GM12878 (cell line): ENCODE measurements around the gene CACNG4. TPM values are rescaled to one million over a fixed set of nuclear protein-coding genes. Genes with fewer than 3 reads are reported as not detected.

Experiments used
- ATAC-seq: fragments of 200-7000 bp; cut with Tn5 transposase; 3 replicates; pipeline ENCODE4 v1.9.1; 2020; ENCODE audit warnings: mild to moderate bottlenecking, moderate library complexity
- BruUV-seq: library from RNA; stranded (reverse); fragments of 400-500 nt; replicated peaks from 2 replicates; lab custom pipeline; 2021; lab: Mats Ljungman, UMichigan
- CTCF ChIA-PET: fragments of 300-600 bp; sonication (Branson Sonifier 250); formaldehyde crosslinking; extraction: SDS; loops from one replicate; lab custom pipeline; 2021; ENCODE audit warnings: inconsistent platforms; lab: Yijun Ruan, JAX
- POLR2A ChIA-PET: fragments of 350-600 bp; formaldehyde crosslinking; extraction: SDS; loops from one replicate; lab custom pipeline; 2021; ENCODE audit warnings: inconsistent platforms; lab: Charles Lee
- RAD21 ChIA-PET: fragments of 300-600 bp; sonication (Branson Sonifier 250); formaldehyde crosslinking; loops from one replicate; lab custom pipeline; 2023; ENCODE audit warnings: antibody characterized with exemption; ENCODE audit not compliant: unreplicated experiment; lab: Charles Lee
- SMC1A ChIA-PET: fragments of 300-600 bp; sonication (Branson Sonifier 250); formaldehyde crosslinking; loops from one replicate; lab custom pipeline; 2023; ENCODE audit not compliant: unreplicated experiment, uncharacterized antibody; lab: Charles Lee
- DNase-seq: peaks from one replicate; pipeline ENCODE4 v3.0.0-alpha.2; 2011; ENCODE audit warnings: low read depth, low spot score
- FAIRE-seq: peaks from 3 replicates; lab custom pipeline; 2011; peaks lifted over from hg19 to GRCh38; lab: Jason Lieb, UNC
- H2AFZ ChIP-seq: 2 replicates; pipeline ENCODE4 v1.6.0; 2011; ENCODE audit warnings: low read depth, low read length, control low read depth; ENCODE audit not compliant: control insufficient read depth
- H3K27ac ChIP-seq: 2 replicates; pipeline ENCODE4 v1.5.1; 2011; ENCODE audit warnings: control low read depth; ENCODE audit not compliant: control insufficient read depth, insufficient read depth
- H3K27me3 ChIP-seq, 2 experiments: replicated peaks in 1 of 2; 2 replicates each; pipeline versions ENCODE4 v1.6.0 to v1.6.1; 2011; ENCODE audit warnings: low read length in 1 of 2; ENCODE audit not compliant: control insufficient read depth in 2 of 2, insufficient read depth in 2 of 2
- H3K36me3 ChIP-seq, 2 experiments: 2 replicates each; pipeline ENCODE4 v1.5.1; 2011; ENCODE audit warnings: low read length in 1 of 2; ENCODE audit not compliant: control insufficient read depth in 2 of 2, insufficient read depth in 2 of 2
- H3K4me1 ChIP-seq: 2 replicates; pipeline ENCODE4 v1.6.1; 2011; ENCODE audit warnings: mild to moderate bottlenecking, low read length, moderate library complexity, mixed read lengths; ENCODE audit not compliant: control insufficient read depth, insufficient read depth
- H3K4me2 ChIP-seq: 2 replicates; pipeline ENCODE4 v1.6.0; 2011; ENCODE audit warnings: control low read depth; ENCODE audit not compliant: control insufficient read depth, insufficient read depth
- H3K4me3 ChIP-seq: fragments of 200-600 bp; sonication (generic); 2 replicates; pipeline ENCODE4 v1.5.1; 2016
- H3K79me2 ChIP-seq: 2 replicates; pipeline ENCODE4 v1.6.0; 2011; ENCODE audit warnings: low read length; ENCODE audit not compliant: control insufficient read depth, insufficient read depth
- H3K9ac ChIP-seq: 2 replicates; pipeline ENCODE4 v1.8.0; 2011; ENCODE audit warnings: low read length, control low read depth, mixed read lengths; ENCODE audit not compliant: control insufficient read depth, insufficient read depth
- H3K9me3 ChIP-seq: replicated peaks from 3 replicates; pipeline ENCODE4 v1.5.1; 2011; ENCODE audit warnings: mild to moderate bottlenecking, low read length; ENCODE audit not compliant: control insufficient read depth, insufficient read depth
- H4K20me1 ChIP-seq: 2 replicates; pipeline ENCODE4 v1.6.0; 2011; ENCODE audit not compliant: control insufficient read depth, insufficient read depth
- CREB1 ChIP-seq: IDR thresholded peaks from 2 replicates; pipeline ENCODE4 v1.6.1; 2012; ENCODE audit warnings: low read depth, mild to moderate bottlenecking, inconsistent platforms
- DPF2 ChIP-seq: fragments of 450-650 bp; IDR thresholded peaks from 2 replicates; pipeline ENCODE4 v1.6.1; 2017; ENCODE audit warnings: mild to moderate bottlenecking
- EZH2 ChIP-seq: IDR thresholded peaks from 2 replicates; pipeline ENCODE4 v1.6.1; 2012; ENCODE audit warnings: low read depth, mild to moderate bottlenecking, control low read depth, inconsistent platforms, low read length, borderline replicate concordance; ENCODE audit not compliant: control insufficient read depth
- MTA2 ChIP-seq: fragments of 450-650 bp; IDR thresholded peaks from 2 replicates; pipeline ENCODE4 v1.6.1; 2016; ENCODE audit warnings: low read depth, mild to moderate bottlenecking, moderate library complexity
- RELA ChIP-seq: fragments of 450-650 bp; IDR thresholded peaks from 2 replicates; pipeline ENCODE4 v1.8.0; 2014; ENCODE audit warnings: borderline replicate concordance; ENCODE audit not compliant: partially characterized antibody
- WGBS: methylation state at CpG from one replicate; pipeline ENCODE4 v1.1.6; 2016; ENCODE audit warnings: low lambda C conversion rate; ENCODE audit not compliant: insufficient replicate concordance, insufficient coverage; ENCODE audit errors: missing lambda C conversion rate; 5-methylcytosine and 5-hydroxymethylcytosine counted together
- in situ Hi-C: fragments of 300-500 bp; cut with MboI; formaldehyde crosslinking; loops from 9 replicates; pipeline ENCODE4 v1.14.3; 2018; ENCODE audit warnings: mixed read lengths
- intact Hi-C: fragments of 100-400 bp; cut with micrococcal nuclease; formaldehyde crosslinking; loops from one replicate; pipeline ENCODE4 v1.14.2; 2022; ENCODE audit not compliant: unreplicated experiment
- polyA plus RNA-seq, 11 experiments: library from polyadenylated mRNA; depleted of rRNA in 4 of 11; unstranded in 6 of 11; stranded (reverse) in 5 of 11; fragments of >200 nt; fragmentation: Nextera tagmentation in 4 of 11; fragmentation: Illumina TruSeq in 1 of 11; extraction: Ambion mirVana in 4 of 11; extraction: Trizol in 1 of 11; gene quantifications; 1 replicate in 1 of 11; 2 replicates in 10 of 11; pipeline versions ENCODE4 v1.2.1 to v1.2.3, GENCODE V29; 2011 to 2016; ENCODE audit warnings: inconsistent platforms in 2 of 11, missing spikeins in 2 of 11, low read depth in 1 of 11
- total RNA-seq, 4 experiments: library from RNA; depleted of rRNA in 3 of 4; stranded (reverse); fragments of >200 nt in 3 of 4; fragmentation: Illumina TruSeq in 1 of 4; extraction: Trizol in 1 of 4; gene quantifications; 2 replicates each; pipeline versions ENCODE4 v1.2.1 to v1.2.3, GENCODE V29; 2013 to 2021
- TF ChIP-seq, protein P1 (sequence below): fragments of 450-650 bp; IDR thresholded peaks from 2 replicates; pipeline ENCODE4 v1.6.1; 2017; ENCODE audit warnings: mild to moderate bottlenecking
- TF ChIP-seq, protein P2 (sequence below): IDR thresholded peaks from 2 replicates; pipeline ENCODE4 v1.6.1; 2011; ENCODE audit warnings: low read depth, mild to moderate bottlenecking, low read length, moderate library complexity, borderline replicate concordance; ENCODE audit errors: extremely low read depth
- TF ChIP-seq, protein P3 (sequence below): fragments of 150-350 bp; IDR thresholded peaks from 2 replicates; pipeline ENCODE4 v1.6.1; 2016; ENCODE audit warnings: low read depth, low read length

CACNG4 gene
- total and polyA plus RNA-seq, 10 of the 15 experiments (the other 5 are each of a cell fraction or from before 2014, with no cell fraction given), result 0.08 TPM; not detected in 8

DNA sequence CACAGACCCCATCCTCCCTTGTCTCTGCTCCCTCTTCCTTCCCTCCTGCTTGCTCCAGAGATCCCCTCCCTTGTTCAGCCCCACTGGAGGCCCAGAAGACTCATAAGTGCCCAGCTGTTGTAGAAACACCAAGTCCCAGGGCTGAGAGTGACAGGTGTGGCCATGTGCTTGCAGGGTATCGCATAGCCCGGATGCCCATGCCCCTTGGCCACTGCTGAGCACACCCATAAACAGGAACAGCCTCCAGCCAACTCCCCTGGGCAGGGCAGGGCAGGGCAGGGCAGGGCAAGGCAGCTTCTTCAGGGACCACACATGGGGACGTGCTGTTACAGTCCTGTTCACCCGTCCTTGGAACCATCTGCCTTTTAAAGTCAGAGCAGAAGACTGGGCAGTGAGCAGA, 81.9 kb downstream of the CACNG4 start:
- Histone ChIP-seq H3K79me2 (no peaks in the 10 kb centered on the region), H3K27me3 (no peaks in the 10 kb centered on the region), H3K9ac (no peak overlapping the region), H3K4me1 (no peaks in the 10 kb centered on the region), H2AFZ (no peak overlapping the region), H3K4me2 (no peak overlapping the region), H3K4me3 (no peak overlapping the region), H4K20me1 (no peaks in the 10 kb centered on the region), H3K27ac (no peak overlapping the region), H3K9me3 (peaks cover 3% of the 10 kb centered on the region), H3K36me3 (no peaks in the 10 kb centered on the region)
- 26% methylated on average over 4 of the region's 4 CpGs for WGBS
- ChIA-PET RAD21 (no interaction called here), POLR2A (no interaction called here), SMC1A (no interaction called here), CTCF (no interaction called here)
- intact Hi-C loops (no loop called here), in situ Hi-C loops (no loop called here)
- no TSS peak for BruUV-seq
- FAIRE-seq, result no peak
- no peak for DNase-seq
- no peak for ATAC-seq
- TF ChIP-seq, protein P1, sequence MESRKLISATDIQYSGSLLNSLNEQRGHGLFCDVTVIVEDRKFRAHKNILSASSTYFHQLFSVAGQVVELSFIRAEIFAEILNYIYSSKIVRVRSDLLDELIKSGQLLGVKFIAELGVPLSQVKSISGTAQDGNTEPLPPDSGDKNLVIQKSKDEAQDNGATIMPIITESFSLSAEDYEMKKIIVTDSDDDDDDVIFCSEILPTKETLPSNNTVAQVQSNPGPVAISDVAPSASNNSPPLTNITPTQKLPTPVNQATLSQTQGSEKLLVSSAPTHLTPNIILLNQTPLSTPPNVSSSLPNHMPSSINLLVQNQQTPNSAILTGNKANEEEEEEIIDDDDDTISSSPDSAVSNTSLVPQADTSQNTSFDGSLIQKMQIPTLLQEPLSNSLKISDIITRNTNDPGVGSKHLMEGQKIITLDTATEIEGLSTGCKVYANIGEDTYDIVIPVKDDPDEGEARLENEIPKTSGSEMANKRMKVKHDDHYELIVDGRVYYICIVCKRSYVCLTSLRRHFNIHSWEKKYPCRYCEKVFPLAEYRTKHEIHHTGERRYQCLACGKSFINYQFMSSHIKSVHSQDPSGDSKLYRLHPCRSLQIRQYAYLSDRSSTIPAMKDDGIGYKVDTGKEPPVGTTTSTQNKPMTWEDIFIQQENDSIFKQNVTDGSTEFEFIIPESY, result no peak
- TF ChIP-seq EZH2 (no peak), DPF2 (no peak), MTA2 (no peak), RELA (no peak), CREB1 (no peak)
- TF ChIP-seq, protein P2, sequence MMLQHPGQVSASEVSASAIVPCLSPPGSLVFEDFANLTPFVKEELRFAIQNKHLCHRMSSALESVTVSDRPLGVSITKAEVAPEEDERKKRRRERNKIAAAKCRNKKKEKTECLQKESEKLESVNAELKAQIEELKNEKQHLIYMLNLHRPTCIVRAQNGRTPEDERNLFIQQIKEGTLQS, result no peak
- TF ChIP-seq, protein P3, sequence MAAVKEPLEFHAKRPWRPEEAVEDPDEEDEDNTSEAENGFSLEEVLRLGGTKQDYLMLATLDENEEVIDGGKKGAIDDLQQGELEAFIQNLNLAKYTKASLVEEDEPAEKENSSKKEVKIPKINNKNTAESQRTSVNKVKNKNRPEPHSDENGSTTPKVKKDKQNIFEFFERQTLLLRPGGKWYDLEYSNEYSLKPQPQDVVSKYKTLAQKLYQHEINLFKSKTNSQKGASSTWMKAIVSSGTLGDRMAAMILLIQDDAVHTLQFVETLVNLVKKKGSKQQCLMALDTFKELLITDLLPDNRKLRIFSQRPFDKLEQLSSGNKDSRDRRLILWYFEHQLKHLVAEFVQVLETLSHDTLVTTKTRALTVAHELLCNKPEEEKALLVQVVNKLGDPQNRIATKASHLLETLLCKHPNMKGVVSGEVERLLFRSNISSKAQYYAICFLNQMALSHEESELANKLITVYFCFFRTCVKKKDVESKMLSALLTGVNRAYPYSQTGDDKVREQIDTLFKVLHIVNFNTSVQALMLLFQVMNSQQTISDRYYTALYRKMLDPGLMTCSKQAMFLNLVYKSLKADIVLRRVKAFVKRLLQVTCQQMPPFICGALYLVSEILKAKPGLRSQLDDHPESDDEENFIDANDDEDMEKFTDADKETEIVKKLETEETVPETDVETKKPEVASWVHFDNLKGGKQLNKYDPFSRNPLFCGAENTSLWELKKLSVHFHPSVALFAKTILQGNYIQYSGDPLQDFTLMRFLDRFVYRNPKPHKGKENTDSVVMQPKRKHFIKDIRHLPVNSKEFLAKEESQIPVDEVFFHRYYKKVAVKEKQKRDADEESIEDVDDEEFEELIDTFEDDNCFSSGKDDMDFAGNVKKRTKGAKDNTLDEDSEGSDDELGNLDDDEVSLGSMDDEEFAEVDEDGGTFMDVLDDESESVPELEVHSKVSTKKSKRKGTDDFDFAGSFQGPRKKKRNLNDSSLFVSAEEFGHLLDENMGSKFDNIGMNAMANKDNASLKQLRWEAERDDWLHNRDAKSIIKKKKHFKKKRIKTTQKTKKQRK, result no peak
